Hematopoietic multipotent progenitor cell treated with erythropoietin and hydrocortisone succinate and interleukin-3 and kit ligand, for 4 days (in vitro differentiated cells): Measurements from ENCODE around the gene NOS2.
A peak's percentile ranks its signal among the peaks of the same experiment; 100 is the strongest.
"Not testable (repeated sequence)": the region's sequence is repeated elsewhere in the genome, so short reads cannot be mapped to it uniquely, and the experiment has no call there.

Source experiments
- DNase-seq: peaks from one replicate; pipeline ENCODE4 v3.0.0-alpha.2; 2015

Gene NOS2

DNA sequence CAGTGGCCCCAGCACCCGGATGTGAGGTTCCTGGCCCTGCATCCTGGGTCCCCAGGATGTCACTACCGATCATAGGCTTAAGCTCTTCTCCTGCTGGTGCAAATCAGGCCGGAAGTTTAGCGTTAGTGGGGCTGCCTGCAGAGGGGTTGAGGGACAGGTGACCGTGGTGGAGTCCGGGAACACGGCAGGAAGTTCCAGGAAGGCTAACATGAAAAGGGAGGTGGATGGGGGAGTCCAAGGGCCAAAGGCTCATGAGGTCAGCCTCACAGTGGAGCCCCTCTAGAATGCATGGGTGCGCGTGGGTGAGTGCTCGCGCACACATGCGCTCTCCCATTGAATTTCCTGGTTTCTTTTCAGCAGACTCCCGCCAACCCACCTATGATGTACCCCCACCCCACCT is 46.6 kb downstream of the NOS2 start:
- not testable (repeated sequence) for DNase-seq

DNA sequence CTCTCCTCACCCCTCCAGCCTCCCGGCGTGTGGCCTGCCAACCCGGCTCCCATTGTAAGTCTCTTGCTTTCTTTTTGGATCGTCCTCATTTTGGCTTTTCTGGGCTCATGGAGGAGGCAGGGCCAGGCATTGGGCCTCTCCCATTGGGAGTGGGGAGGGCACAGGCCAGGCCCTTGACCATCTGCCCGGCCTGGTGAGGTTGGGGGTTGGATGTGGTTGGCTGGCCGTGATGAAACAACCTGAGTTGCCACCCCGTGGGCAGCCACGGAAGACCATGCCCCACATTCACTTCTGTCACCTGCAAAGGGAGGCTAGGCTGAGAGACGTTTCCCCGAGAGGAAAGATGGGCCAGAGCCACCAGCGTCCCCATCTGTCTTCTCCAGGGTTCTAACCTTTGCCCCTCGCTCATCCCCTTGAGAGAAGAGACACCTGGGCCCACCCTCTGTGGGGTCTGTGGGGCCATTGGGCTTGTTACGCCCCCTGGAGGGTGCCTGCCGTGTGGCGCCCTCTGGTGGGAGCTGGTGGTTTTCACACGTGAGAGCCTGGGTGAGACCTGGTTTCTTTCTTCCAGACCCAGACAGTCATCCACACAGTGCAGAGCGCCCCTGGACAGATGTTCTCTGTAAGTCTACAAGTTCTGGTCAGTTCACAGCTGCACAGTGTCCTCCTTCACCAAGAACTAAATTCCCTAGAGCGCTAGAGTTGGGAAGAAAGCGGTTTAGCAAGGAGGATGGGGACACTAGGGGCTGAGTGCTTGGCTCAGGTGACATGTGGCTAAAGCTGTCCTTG is 47.3 kb downstream of the NOS2 start:
- not testable (repeated sequence) for DNase-seq

DNA sequence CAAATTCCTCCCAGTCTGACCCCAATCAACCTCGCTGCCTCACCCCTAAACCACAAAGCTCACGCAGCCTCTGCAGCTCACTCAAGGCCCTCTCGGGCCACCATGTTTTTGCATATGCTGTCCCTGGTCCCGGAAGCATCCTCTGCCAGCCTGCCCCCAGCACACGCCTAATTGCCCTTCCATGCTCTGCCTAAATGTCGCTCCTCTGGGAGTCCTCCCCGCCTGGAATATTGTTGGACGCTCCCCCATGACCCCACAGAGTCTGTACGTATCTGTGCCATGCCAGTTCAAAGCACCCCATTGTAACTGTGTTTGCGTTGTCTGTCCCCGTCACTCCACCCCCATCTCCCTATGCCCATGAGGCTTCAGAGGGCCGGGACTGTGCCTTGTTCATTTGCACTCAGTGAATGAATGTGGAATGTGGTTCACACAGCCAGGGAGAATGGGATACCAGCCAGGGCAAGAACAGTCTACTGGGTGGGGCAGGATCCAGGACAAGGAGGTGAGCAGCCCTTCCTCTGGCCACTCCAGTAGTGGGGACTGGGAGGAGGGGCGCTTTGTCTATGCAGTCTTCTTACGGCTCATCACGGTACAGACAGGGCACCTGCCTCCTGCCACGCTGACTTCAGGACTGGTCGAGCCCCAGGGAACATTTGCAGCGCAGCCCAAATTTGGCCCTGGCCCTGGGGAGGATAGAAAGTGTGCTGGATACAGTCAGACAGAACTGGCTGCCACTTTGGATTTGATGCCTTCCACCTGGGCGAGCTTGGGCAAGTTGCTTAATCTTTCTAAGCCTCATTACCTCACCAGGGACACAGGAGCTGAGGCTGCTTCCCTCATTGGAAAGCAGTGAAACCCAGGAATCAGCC is 48.5 kb downstream of the NOS2 start:
- DNase-seq = no peak

DNA sequence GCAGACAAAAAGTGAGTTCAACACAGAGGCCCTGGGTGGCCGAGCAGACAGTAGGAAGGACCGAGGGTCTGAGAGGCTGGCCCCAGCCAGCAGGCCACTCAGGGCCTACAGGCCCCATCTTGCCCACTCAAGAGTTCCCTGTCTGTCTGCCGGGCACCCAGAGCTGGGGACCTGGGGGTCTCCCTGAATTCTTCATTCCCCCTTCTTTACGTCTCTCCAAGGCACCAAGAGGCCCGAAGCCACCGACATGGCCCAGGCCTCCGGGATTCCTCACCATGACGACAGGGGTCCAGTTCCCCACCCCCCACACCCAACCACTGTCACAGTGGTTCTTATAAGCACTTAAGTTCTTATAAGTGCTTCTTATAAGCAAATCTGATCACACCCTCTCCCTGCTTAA is 49.2 kb downstream of the NOS2 start:
- DNase-seq = no peak

DNA sequence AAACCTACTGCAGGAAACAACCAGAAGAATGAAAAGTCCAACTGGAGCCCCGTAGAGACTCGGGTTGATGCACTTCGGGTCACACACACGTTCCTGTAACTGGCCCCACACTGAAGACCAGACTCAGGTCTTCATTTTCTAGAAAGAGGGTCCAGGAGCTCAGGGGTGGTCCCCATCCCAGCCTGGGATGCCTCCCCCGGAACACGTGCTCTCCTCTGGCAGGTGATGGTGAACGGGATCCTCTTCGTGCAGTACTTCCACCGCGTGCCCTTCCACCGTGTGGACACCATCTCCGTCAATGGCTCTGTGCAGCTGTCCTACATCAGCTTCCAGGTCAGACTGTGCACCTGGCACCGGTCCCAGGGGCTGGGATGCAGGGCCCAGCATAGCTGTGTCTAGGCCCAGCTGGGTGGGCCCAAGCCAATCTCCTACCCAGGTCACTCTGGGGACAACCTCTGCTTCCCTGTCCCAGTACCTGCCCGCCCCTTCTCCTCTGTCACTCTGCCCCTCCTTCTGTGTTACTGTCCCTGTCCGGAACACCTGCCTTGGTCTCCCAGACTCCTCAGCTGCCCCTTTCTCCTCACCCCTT is 50.7 kb downstream of the NOS2 start:
- not testable (repeated sequence) for DNase-seq

DNA sequence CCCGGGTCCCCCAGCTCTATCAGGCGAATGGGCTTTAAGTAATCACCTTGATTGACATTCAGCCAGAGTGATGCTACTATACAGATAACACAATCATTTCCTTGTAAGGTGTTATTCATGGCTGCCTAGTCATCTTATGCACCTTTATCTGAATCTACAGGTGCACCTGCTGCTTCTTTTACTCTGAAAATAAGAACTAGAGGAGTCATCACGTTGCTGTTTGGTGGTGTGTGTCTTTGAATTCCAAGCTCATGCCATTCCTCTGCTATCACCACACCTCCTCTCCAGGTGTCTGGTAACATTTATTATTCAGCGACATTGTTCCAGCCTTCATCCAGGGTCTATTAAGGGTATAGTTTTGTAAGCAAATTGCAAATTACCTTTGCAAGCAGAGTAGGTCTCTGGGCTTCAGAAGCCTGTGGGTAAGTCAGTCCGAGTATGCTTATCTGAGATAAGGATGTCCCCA is 51.9 kb downstream of the NOS2 start:
- no peak for DNase-seq

DNA sequence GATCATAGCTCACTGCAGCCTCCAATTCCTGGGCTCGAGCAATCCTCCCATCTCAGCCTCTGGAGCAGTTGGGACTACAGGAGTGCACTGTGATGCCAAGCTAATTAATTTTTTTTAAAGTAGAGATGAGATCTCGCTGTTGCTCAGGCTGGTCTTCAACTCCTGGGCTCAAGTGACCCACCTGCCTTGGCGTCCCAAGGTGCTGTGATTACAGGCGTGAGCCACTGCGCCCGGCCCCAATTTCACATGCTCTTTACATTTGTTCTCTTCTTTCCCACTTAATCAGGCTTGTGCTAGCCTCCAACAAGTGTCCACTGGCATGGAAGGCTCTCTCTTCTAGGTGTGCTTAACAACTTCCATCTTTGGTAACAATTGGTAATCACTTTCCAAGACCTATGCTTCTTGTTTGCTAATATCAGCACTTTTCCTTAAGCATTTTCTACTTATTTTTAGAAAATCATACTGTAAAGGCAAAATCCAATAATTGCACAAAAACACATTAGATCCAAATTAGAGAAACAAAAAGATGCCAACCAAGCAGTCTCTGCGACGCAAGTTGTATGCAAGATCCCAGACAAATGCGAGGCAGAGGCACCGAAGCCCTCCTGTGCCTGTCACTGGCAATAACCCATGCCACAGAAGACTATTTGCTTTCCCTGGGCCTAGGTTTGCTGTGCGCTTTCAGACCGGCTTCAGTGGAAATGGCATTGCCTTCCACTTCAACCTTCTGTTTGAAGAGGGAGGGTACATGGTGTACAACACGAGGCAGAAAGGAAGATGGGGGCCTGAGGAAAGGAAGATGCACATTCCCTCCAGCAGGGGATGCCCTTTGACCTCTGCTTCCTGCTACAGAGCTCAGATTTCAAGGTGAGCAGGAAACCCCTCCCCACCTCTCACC is 52.6 kb downstream of the NOS2 start:
- DNase-seq = no peak

DNA sequence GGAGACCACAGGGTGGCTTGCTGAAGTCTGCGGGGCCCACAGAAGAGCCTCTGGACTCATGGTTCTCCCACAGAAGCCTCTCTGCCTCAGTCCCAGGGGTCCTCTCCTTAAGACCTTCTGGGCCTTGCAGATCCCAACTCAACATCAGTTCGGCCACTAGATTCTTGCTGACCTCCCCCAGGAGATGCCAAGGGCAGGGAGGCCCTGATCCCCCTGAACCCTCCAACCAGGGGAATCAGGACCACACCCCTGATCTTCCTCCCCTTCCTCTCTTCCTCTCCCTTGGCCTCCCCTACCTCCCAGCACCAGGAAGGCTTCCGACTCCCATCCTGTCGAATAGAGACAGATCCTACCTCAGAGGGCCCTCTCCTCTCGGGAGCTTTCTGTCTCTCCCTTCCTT is 53.4 kb downstream of the NOS2 start:
- DNase-seq = no peak

DNA sequence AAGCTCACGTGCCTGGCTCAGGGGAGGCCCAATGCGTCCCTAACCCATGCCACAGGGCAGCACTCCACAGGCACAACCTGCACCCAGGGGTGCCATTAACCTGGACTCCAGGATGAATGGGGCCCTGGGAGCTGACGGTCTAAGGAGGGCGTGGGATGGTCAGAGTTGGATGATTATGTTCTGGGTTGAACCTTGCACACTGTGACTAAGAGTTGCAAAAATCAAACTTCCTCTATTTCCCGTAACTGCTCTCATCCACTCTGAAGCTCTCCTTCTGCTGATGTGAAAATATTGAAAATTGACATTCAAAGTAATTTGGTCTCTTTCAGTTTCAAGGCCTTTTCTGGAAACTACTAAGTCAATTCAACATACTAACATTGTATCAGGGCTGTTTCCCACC is 54.0 kb downstream of the NOS2 start:
- DNase-seq = not testable (repeated sequence)

DNA sequence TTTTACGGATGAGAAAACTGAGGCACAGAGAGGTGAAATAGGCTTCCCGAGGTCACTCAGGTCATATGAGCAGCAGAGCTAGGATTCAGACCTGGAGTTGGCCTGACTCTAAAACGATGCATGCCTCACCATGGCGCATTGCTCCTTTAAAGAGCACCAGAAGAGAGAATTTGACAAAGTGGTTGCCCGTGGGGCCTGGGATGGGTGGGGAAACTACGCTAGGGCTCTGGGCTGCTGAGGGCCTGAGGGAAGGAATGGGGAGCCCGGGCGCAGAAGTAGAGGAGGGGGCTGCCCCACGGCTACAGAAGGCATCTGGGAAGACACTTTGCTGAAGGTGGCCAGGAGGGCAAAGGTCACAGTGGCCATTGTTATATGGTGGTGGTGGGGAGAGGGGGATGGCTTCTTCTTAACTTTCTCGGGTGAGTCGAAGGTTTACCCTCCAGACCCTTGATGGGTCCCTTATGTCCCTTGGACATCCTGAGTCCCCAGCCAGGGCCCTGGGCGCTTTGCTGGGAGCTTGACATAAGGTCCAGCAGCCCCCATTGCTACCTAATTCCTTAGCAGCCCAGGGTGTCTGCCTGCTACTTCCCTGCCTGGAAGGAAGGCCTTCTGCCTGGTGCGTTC is 55.0 kb downstream of the NOS2 start:
- DNase-seq = not testable (repeated sequence)

DNA sequence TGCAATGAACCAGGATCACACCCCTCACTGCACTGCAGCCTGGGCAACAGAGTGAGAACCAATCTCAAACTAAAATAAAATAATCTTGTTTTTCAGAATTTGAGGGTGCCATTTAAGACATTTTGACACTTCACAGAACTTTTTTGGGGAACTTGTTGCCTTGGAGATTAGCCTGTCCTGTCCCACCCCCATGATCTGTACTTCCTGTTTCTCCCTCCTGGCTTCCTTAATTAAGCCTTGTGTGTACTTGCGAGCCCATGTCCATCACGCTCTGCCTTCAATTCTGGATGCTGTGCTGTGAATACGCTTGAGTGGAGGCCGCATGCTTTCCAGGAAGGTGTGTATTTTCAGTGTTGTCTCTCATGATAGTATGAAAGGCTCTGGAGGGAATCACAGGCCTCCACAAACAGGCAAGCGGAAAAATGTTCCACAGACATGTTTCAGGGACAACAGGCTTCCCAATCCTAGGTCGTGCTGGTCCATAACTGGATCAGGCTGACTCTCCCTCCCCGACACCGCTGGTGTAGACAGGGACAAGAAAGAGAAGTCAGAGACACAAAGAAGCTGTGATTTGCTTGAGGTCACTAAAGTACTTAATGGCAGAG is 56.9 kb downstream of the NOS2 start:
- DNase-seq = peak; percentile 68

DNA sequence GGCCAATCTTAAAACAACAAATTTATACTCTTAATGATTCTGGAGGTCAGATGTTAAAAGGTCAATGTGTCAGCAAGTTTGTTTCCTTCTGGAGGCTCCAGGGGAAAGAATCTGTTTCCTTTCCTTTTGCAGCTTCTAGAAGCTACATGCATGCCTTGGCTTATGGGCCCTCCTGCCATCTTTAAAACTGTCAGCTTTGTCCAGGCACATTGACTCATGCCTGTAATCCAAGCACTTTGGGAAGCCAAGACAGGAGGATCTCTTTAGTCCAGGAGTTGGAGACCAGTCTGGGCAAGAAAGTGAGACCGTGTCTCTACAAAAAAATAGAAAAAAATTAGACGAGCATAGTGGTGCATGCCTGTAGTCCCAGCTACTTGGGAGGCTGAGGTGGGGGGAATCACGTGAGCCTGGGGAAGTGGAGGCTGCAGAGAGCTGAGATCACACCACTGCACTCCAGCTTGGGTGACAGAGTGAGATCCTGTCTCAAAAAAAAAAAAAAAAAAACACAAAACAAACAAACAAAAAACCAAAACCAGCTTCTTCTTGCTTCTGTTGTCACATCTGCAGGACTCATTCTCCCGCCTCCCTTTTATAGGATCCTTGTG is 58.3 kb downstream of the NOS2 start:
- no peak for DNase-seq

DNA sequence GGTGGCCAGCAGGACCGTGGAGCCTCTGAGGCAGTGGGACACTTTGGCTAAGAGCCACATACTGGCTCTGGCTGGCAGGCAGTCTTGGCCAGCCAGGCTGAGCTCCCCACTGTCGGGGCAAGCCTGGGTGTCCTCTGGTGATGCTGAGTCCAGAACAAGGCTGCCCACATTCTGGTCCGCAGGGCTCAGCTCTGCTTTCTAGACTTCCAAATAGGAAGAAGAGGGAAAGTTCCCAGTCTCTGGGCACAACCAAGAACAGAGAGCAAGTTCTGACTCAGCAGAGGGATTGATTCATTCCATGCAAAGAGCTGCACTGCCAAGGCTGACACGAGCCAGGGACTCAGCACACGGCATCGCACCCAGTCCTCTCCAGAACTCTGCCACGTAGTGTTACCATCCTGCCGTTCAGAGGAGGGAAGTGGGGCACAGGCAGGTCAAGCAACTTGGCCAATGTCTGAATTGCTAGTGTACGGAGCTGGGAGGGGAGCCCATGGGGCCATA is 58.9 kb downstream of the NOS2 start:
- DNase-seq = no peak

DNA sequence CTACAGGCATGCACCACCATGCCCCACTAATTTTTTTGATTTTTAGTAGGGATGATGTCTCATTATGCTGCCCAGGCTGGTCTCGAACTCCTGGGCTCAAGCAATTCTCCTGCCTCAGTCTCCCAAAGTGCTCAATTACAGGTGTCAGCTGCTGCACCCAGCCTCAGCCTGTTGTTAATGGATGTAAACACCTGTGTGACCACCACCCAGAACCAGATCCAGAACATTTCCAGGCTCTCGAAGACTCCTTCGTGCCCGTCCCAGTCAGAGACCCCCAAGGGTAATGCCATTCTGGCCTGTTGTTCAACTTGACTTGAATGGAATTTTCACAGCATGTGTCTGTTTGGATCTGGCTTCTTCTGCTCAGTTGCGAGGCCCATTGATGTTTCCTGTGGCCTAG is 59.8 kb downstream of the NOS2 start:
- not testable (repeated sequence) for DNase-seq

DNA sequence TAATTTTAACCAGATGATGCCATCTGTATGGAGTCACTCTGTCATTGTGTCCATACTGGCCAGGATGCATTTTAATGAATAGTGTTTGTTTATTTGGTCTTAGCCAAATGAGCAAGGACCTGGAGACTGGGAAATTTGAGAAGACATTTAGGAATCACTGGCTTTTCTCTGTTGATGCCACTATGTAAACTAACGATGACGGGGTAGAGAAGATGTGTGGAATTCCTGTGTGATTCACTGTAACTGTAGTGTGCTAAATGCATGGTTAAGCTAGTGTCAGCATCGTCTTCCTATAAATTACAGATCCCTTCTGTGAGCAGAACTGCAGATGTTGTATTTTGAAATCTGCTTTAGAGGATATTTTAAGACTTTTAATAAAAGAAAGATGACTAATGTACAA is 66.6 kb downstream of the NOS2 start:
- DNase-seq = no peak

DNA sequence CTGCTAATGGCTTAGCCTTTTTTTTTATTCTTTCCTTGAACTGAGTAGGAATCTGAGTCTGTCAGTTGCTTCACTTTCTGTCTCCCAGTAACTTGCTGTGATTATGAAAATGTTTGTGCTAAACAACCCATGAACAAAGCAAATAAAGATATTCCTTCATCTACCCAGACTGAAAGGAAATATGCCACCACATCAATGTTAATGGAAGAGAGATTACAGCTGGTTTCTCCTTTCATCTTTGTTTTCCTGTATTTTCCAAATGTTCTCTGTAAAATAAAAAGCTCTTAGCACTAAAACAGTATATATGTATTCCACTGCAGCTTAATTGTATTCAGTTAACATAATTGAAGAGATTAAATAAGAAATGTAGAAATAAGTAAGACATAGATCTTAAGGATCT is 67.6 kb downstream of the NOS2 start:
- not testable (repeated sequence) for DNase-seq

DNA sequence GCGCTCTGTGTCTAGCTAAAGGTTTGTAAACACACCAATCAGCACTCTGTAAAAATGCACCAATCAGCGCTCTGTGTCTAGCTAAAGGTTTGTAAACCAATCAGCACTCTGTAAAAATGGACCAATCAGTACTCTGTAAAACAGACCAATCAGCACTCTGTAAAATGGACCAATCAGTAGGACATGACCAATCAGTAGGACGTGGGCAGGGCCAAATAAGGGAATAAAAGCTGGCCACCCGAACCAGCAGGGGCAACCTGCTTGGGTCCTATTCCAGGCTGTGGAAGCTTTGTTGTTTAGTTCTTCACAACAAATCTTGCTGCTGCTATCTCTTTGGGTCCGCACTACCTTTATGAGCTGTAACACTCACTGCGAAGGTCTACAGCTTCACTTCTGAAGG is 74.3 kb downstream of the NOS2 start:
- not testable (repeated sequence) for DNase-seq

DNA sequence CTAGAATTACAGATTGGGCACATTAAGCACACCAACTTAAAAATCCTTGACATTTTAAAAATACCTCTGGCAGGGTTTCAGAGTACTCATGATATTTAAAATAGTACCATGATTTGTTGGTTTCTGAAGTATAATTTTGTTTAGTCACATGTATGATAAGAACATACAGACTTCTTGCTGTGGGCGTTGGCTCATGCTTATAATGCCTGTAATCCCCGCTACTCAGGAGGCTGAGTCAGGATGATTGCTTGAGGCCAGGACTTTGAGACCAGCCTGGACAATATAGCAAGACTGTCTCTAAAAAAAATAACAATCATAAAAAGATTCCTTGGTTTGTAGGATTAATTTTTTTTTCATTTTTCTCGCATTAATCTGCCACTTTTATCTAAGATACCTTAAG is 78.5 kb downstream of the NOS2 start:
- no peak for DNase-seq
